Measurements from ENCODE around the gene UNK. TPM values are rescaled to one million over a fixed set of nuclear protein-coding genes. Genes with fewer than 3 reads are reported as not detected.
A peak's percentile ranks its signal among the peaks of the same experiment; 100 is the strongest.
"Not testable (repeated sequence)": the region's sequence is repeated elsewhere in the genome, so short reads cannot be mapped to it uniquely, and the experiment has no call there.

The UNK gene
- total and polyA plus RNA-seq, 2 donors (not counting 1 experiment from before 2014, with no cell fraction given), result 35.5 to 70.3 TPM

DNA sequence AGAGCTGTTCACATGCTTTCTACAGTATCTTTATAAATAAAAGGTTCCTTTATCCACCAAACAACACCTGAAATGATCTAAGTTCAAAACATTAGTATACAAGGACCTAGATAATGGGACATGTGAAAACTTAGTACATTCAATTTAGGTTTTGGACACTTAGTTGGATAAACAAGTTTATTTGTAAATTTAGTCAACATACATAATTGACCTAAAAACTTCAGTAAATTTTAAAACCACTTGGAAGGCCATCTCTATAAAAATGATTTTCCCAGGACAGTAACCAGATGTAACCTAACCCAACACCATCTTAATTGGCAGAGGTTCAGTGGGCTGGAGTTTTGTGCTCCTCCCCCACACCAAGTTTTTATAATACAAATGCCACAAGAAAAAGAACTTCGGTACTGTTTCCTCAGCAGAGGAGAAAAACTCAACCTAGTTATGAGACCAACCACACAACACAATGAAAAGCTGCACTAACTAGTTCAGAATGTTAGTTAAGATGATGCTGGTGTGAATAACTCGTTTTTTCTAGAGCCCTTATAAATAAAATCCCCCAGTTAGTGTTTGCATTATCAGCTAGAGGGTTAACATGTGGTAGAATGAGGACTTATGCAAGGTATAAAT is 7.2 kb upstream of the UNK start:
- ChIA-PET POLR2A (interaction anchor here (0.6 to 8.4 kb wide), 14 partner anchors 8 to 119 kb away, joined by 3 to 78 read pairs (median 5); partner anchors contain the start of genes GALK1, TRIM65, UNK and WBP2), CTCF (interaction anchor here (0.6 to 8.5 kb wide), 8 partner anchors 10 to 145 kb away, joined by 3 to 54 read pairs (median 6); partner anchors contain the start of gene GALK1)
- intact Hi-C loops (cut with micrococcal nuclease), result no loop called here
- Mint-ChIP-seq H3K9me3 (ENCODE audit: insufficient read depth) (peaks cover 2% of the 10 kb centered on the region), H3K4me1 (peaks cover 49% of the 10 kb centered on the region), H3K4me3 (peak overlapping the region; percentile 80), H3K27ac (peak overlapping the region; percentile 74), H3K27me3 (no peaks in the 10 kb centered on the region)
- no peaks in the 10 kb centered on the region for H3K27me3 ChIP-seq (replicated peaks in 1 of 4; ENCODE audit: control extremely low read depth in 1 of 4, control insufficient read depth in 3 of 4, insufficient read depth in 4 of 4, low read length in 3 of 4)
- peaks cover 4 to 42% of the 10 kb centered on the region in 2 experiments for H3K36me3 ChIP-seq (replicated peaks in 1 of 2; ENCODE audit: control extremely low read depth in 1 of 2, control insufficient read depth in 1 of 2, extremely low read depth in 1 of 2, insufficient read depth in 2 of 2, low read length in 1 of 2)
- H3K9ac ChIP-seq (ENCODE audit: low read length), result peak overlapping the region; percentile 89
- TF ChIP-seq EZH2 (IDR thresholded peaks at IDR 0.05; ENCODE audit: borderline replicate concordance, insufficient read depth, low read depth, low read length, poor library complexity, severe bottlenecking), result no peak
- TF ChIP-seq, protein P1, sequence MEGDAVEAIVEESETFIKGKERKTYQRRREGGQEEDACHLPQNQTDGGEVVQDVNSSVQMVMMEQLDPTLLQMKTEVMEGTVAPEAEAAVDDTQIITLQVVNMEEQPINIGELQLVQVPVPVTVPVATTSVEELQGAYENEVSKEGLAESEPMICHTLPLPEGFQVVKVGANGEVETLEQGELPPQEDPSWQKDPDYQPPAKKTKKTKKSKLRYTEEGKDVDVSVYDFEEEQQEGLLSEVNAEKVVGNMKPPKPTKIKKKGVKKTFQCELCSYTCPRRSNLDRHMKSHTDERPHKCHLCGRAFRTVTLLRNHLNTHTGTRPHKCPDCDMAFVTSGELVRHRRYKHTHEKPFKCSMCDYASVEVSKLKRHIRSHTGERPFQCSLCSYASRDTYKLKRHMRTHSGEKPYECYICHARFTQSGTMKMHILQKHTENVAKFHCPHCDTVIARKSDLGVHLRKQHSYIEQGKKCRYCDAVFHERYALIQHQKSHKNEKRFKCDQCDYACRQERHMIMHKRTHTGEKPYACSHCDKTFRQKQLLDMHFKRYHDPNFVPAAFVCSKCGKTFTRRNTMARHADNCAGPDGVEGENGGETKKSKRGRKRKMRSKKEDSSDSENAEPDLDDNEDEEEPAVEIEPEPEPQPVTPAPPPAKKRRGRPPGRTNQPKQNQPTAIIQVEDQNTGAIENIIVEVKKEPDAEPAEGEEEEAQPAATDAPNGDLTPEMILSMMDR (IDR thresholded peaks at IDR 0.05), result no peak
- H3K9me3 ChIP-seq (ENCODE audit: control extremely low read depth in 1 of 3, control insufficient read depth in 2 of 3, insufficient read depth in 1 of 3, low read length in 2 of 3), result no peaks in the 10 kb centered on the region
- H3K4me3 ChIP-seq (ENCODE audit: control extremely low read depth in 1 of 5, extremely low read depth in 1 of 5, insufficient read depth in 1 of 5, low read depth in 2 of 5, low read length in 4 of 5), result peak overlapping the region; percentile 89 to 95 (median 95)
- ATAC-seq (ENCODE audit: low read depth), result no peak
- H3K4me1 ChIP-seq (ENCODE audit: control insufficient read depth in 2 of 2, insufficient read depth in 2 of 2, low read length in 2 of 2), result peaks cover 19 to 40% of the 10 kb centered on the region in 2 donors
- H3K79me2 ChIP-seq (ENCODE audit: control insufficient read depth, insufficient read depth, low read length), result peaks cover 29% of the 10 kb centered on the region
- peak overlapping the region; percentile 78 for H3K4me2 ChIP-seq (replicated peaks; ENCODE audit: low read depth, low read length, poor library complexity, severe bottlenecking)
- WGBS (ENCODE audit: insufficient coverage), result no CpG with 5 or more reads among the region's 2 CpGs
- DNase-seq, result no peak
- H4K20me1 ChIP-seq (ENCODE audit: control insufficient read depth, insufficient read depth, low read length, poor library complexity, severe bottlenecking), result peaks cover 43% of the 10 kb centered on the region
- no peak overlapping the region for H2AFZ ChIP-seq (ENCODE audit: insufficient read depth, low read depth, low read length, poor library complexity, severe bottlenecking)
- H3K27ac ChIP-seq (ENCODE audit: low read length in 2 of 2), result peak overlapping the region; percentile 15 to 61

DNA sequence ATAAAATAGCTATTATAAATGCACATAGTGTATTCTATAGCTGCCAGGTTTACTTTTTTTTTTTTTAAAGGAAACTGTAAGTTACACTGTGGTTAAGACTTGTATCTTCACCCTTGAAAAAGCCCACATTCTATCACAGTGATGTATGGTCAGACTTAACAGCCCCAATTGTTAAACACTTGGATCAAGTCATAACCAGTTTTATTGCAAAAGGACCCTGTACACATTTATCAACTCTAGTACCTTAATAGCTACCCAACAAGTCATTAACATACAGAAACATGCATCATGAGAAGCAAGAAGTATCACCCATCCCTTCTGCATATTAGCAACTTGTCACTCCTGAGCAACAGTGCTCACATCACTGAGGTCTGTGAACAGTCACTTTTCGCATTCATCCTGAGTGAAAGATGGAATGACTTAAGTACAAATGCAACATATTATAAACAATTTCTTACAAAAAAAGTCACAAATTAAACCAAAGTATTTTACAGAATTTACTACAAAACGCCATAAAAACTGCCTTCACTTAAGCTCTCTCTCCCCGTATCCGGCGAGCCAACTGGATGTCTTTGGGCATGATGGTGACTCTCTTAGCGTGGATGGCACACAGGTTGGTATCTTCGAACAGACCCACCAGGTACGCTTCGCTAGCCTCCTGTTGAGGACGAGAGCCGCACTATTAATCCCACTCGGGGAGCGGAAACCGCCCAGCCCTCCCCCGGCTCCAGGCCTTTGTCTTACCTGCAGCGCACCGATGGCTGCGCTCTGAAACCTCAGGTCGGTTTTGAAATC is 6.3 kb upstream of the UNK start:
- H3K9me3 ChIP-seq (ENCODE audit: control extremely low read depth in 1 of 3, control insufficient read depth in 2 of 3, insufficient read depth in 1 of 3, low read length in 2 of 3); H3K27me3 Mint-ChIP-seq; ATAC-seq (ENCODE audit: low read depth); H3K27me3 ChIP-seq (replicated peaks in 1 of 4; ENCODE audit: control extremely low read depth in 1 of 4, control insufficient read depth in 3 of 4, insufficient read depth in 4 of 4, low read length in 3 of 4); H3K9me3 Mint-ChIP-seq (ENCODE audit: insufficient read depth); H2AFZ ChIP-seq (ENCODE audit: insufficient read depth, low read depth, low read length, poor library complexity, severe bottlenecking); intact Hi-C loops (cut with micrococcal nuclease): not testable (repeated sequence)
- Histone ChIP-seq H3K4me2 (replicated peaks; ENCODE audit: low read depth, low read length, poor library complexity, severe bottlenecking) (peak overlapping the region; percentile 78), H3K4me1 (ENCODE audit: control insufficient read depth in 2 of 2, insufficient read depth in 2 of 2, low read length in 2 of 2) (peaks cover 26 to 48% of the 10 kb centered on the region in 2 donors), H4K20me1 (ENCODE audit: control insufficient read depth, insufficient read depth, low read length, poor library complexity, severe bottlenecking) (peaks cover 43% of the 10 kb centered on the region), H3K36me3 (replicated peaks in 1 of 2; ENCODE audit: control extremely low read depth in 1 of 2, control insufficient read depth in 1 of 2, extremely low read depth in 1 of 2, insufficient read depth in 2 of 2, low read length in 1 of 2) (peaks cover 4 to 42% of the 10 kb centered on the region in 2 experiments), H3K9ac (ENCODE audit: low read length) (peak overlapping the region; percentile 89), H3K4me3 (ENCODE audit: control extremely low read depth in 1 of 5, extremely low read depth in 1 of 5, insufficient read depth in 1 of 5, low read depth in 2 of 5, low read length in 4 of 5) (peak overlapping the region; percentile 89 to 95 (median 95)), H3K27ac (ENCODE audit: low read length in 2 of 2) (peak overlapping the region; percentile 88 to 97), H3K79me2 (ENCODE audit: control insufficient read depth, insufficient read depth, low read length) (peaks cover 29% of the 10 kb centered on the region)
- CTCF ChIA-PET, result interaction anchor here (0.6 to 8.5 kb wide), 7 partner anchors 9 to 67 kb away, joined by 3 to 54 read pairs (median 9); partner anchors contain the start of gene GALK1
- Mint-ChIP-seq H3K4me1 (peaks cover 54% of the 10 kb centered on the region), H3K4me3 (peak overlapping the region; percentile 94), H3K27ac (peak overlapping the region; percentile 89)
- POLR2A ChIA-PET, result interaction anchor here (0.6 to 8.4 kb wide), 12 partner anchors 8 to 108 kb away, joined by 3 to 78 read pairs (median 4); partner anchors contain the start of gene GALK1
- DNase-seq, result peak; percentile 42
- under 1% methylated on average over 18 of the region's 19 CpGs for WGBS (ENCODE audit: insufficient coverage)

All from B cell (primary cell).